ENCODE results near the gene GPC6.

GPC6 gene

GRCh38 chr13:93778548-93778947 lies 551.9 kb downstream of the GPC6 start:
- no peak overlapping the region for H3K4me3 ChIP-seq (ENCODE audit: low read depth, low read length)
- no peak for TF ChIP-seq CTCF (conservative IDR thresholded peaks at IDR 0.05; ENCODE audit: low read depth, low read length)
- no peak for DNase-seq (ENCODE audit: low read depth)

- no peak for TF ChIP-seq CTCF (conservative IDR thresholded peaks at IDR 0.05; ENCODE audit: low read depth, low read length)
- H3K4me3 ChIP-seq (ENCODE audit: low read depth, low read length): no peak overlapping the region
- no peak for DNase-seq (ENCODE audit: low read depth)
Observed at GRCh38 chr13:93784191-93784590, 557.6 kb downstream of the GPC6 start.

- DNase-seq (ENCODE audit: low read depth): peak; percentile 57
- TF ChIP-seq CTCF (conservative IDR thresholded peaks at IDR 0.05; ENCODE audit: low read depth, low read length): no peak
Observed at GRCh38 chr13:93786846-93787489, 560.4 kb downstream of the GPC6 start.

GRCh38 chr13:93788456-93788855 lies 561.8 kb downstream of the GPC6 start:
- no peak for TF ChIP-seq CTCF (conservative IDR thresholded peaks at IDR 0.05; ENCODE audit: low read depth, low read length)
- no peak for DNase-seq (ENCODE audit: low read depth)
- no peak overlapping the region for H3K4me3 ChIP-seq (ENCODE audit: low read depth, low read length)

More at GRCh38 chr13:93786846-93787489, 560.4 kb downstream of the GPC6 start:
- H3K4me3 ChIP-seq (ENCODE audit: low read depth, low read length): no peak overlapping the region

GRCh38 chr13:93789058-93789457 lies 562.5 kb downstream of the GPC6 start:
- TF ChIP-seq CTCF (conservative IDR thresholded peaks at IDR 0.05; ENCODE audit: low read depth, low read length): no peak
- no peak for DNase-seq (ENCODE audit: low read depth)

GRCh38 chr13:93794197-93794885 lies 567.7 kb downstream of the GPC6 start:
- no peak for DNase-seq (ENCODE audit: low read depth)
- no peak overlapping the region for H3K4me3 ChIP-seq (ENCODE audit: low read depth, low read length)
- TF ChIP-seq CTCF (conservative IDR thresholded peaks at IDR 0.05; ENCODE audit: low read depth, low read length): no peak

More at GRCh38 chr13:93789058-93789457, 562.5 kb downstream of the GPC6 start:
- no peak overlapping the region for H3K4me3 ChIP-seq (ENCODE audit: low read depth, low read length)

GRCh38 chr13:93797463-93797862 lies 570.9 kb downstream of the GPC6 start:
- TF ChIP-seq CTCF (conservative IDR thresholded peaks at IDR 0.05; ENCODE audit: low read depth, low read length): no peak
- no peak overlapping the region for H3K4me3 ChIP-seq (ENCODE audit: low read depth, low read length)
- no peak for DNase-seq (ENCODE audit: low read depth)

Measured in choroid plexus epithelial cell (primary cell).